ENCODE results near the gene TST.

TST gene

DNA sequence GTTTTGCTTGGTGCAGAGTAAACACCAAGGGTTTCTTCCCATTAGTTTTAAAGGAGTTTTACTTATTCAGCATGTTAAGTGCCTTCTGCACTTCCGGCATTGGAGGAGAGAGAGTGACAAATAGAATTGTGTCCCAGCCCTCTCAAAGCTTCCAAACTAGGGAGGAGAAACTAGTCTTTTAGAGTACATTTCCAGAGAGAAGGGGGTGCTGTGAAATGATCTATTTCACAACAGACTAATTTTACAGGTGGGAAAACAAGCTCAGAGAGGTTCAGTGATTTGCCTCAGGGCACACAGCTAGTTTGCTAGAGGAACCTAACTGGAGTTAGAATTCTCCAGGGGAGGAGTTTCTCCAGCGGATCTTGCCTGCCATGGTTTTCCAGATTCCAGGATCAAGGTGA, 12.9 kb upstream of the TST start:
- no peak for DNase-seq (ENCODE audit: low read depth)

DNA sequence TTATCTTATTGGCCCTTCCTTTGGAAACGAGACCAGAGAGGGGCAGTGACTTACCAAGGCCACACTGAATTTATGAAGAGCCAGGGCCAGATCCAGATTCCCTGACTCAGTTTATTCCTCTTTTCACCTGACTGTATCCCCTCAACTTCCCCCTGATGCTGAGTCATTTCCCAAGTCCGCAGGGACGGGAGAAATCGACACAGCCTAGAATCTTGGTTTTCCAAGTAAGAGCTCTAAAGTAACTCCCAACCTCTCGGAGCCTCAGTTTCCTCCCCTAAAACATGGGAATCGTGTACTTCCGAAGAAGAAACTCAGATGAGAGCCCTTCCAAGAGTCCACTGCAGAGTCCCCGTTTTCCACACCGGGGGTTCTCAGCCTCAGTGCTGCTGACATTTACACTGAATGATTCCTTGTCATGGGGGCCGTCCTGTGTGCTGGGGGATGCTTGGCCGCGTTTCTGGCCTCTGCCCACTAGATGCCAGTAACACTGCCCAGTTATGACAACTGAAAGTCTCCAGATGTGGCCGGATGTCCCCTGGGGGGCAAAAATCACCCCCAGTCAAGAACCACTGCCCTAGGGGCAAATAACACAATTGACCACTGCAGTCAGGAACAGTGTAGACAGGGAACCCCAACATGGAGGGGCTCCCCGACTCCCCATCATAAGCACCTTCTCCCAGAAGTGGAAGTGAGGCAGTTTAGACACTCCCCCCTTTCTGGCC, 11.5 kb upstream of the TST start:
- DNase-seq (ENCODE audit: low read depth), result no peak

DNA sequence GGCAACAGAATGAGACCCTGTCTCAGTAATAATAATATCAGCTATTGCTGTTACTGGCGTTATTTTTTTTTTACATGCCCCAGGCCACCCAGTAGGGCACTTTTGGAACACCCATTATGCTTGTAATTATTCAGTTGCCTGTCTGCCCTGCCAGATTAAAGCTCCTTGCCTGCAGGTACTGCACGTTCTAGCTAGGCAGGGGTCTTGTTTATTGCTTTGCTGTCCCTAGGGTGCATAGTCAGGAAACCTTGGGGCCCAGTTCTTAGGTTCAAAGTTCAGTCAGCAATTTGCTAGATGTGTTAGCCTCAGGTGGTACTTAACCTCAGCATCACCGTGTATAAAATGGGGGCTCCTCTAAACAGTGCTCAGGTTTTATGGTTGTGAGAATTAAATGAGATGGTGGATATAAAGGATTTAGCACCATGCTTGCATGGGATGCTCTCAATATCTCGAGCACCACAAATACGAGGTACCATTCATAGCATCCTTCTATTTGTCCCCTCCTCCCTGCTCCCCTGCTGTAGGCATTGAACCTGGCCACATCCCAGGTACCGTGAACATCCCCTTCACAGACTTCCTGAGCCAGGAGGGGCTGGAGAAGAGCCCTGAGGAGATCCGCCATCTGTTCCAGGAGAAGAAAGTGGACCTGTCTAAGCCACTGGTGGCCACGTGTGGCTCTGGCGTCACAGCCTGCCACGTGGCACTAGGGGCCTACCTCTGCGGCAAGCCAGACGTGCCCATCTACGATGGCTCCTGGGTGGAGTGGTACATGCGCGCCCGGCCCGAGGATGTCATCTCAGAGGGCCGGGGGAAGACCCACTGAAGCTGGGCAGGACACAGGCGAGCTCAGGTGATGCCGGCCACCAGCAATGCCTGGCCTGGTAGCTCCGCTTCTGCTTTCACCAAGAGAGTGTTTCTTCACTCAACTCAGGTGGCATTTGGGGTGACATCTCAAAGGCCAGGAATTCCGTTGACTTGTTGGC, 9.7 kb upstream of the TST start:
- DNase-seq (ENCODE audit: low read depth), result no peak

DNA sequence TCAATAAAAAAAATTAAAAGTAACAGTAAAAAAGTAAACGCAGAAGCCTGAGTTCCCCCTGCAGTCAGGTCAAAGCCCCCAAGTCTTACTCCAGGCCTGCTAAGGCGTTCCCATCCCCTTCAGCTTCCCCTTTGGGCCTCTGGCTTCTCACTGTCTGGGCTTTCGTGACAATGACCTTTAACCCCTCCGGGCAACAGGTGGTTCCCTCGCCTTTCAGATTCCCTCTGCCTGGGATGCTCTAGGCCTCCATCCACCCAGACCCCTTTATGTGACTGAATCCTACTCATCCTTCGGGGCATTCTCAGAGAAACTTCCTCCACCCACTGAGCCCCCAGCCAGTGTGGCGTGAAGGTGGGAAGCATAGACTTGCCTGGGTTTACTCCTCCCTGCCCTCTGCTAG, 8.3 kb upstream of the TST start:
- no peak for DNase-seq (ENCODE audit: low read depth)

DNA sequence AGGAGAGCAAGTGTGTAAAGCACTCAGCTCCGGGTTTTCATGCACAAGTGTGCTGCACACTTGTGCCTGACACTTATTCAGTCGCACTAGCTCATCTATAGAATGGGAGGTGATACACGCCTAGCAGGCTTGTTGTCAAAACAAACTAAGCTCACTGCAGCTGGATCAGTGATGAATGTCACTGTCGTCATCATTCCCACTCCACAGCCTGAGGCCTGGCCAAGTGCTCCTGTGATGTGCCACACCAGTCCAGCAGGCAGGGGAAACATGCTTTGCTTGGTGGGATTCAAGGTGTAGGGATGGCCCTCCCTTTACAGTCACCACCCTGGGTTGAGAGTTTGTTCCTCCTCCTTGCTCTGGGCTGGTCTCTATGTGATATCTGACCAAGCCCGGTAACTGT, 7.1 kb upstream of the TST start:
- DNase-seq (ENCODE audit: low read depth), result no peak

DNA sequence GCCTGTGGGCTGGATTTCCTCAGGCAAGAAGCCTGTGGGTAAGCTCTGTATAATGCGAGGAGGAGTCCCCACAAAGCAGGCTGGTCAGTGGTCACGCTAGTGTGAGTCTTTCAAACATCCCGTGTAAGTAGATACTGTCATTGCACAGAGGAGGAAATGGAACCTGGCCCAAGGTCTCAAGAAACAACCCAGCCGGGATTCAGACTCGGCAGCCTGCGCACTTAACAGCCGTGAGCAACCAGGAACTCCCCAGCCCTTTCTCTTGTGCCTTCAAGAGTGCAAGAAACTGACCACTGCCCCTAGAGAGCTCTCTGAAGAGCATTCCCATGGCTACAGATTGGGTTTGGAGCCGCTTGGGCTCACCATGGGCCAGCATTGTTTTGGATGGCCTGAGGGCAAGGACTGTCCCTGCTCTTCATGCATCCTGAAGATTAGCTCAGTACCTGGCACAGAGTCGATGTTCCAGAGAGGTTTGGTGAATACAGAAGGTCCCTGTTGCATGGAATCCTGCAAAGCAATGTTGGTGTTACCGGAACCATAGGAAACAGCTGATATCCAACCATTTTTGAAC, 6.3 kb upstream of the TST start:
- no peak for DNase-seq (ENCODE audit: low read depth)

DNA sequence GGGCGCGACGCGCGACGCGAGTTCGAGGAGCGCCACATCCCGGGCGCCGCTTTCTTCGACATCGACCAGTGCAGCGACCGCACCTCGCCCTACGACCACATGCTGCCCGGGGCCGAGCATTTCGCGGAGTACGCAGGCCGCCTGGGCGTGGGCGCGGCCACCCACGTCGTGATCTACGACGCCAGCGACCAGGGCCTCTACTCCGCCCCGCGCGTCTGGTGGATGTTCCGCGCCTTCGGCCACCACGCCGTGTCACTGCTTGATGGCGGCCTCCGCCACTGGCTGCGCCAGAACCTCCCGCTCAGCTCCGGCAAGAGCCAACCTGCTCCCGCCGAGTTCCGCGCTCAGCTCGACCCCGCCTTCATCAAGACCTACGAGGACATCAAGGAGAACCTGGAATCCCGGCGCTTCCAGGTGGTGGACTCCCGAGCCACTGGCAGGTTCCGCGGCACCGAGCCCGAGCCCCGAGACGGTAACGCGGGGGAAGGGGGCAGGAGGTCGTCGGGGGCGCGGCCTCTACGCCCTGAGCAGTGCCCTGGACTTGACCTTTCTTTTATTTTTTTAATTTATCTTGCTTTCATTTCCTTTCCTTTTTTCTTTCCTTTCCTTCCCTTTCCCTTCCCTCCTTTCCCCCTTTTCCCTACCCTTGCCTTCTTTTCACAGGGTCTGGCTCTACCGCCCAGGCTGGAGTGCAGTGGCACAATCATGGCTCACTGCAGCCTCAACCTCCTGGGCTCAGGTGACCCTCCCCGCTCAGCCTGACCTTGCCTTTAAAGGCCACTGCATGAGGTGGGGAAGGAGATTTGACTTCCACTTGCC, 5.3 kb upstream of the TST start:
- DNase-seq (ENCODE audit: low read depth), result no peak

DNA sequence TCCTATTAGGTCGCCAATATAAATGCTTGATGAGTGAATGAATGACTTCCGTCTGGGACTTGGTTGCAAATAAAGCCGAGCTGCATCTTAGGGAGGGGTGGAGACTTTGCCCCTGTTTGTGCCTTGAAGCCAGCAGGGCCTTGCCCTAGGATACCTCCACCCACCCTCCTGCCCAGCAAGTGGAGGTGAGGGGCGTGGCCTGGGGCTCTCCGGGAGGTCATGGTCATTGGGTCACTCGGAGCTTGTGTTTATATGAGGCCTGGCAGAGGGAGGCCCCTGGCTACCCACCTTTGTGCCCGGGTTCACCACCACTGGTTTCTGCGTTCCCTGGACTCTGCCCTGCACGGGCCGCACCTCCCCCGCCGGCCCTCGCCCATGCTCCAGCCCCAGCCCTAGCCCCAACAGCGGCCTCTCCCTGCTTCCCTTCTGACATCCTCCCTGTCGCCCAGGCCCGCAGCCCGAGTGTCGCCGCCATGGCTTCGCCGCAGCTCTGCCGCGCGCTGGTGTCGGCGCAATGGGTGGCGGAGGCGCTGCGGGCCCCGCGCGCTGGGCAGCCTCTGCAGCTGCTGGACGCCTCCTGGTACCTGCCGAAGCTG, 4.6 kb upstream of the TST start:
- DNase-seq (ENCODE audit: low read depth), result no peak

DNA sequence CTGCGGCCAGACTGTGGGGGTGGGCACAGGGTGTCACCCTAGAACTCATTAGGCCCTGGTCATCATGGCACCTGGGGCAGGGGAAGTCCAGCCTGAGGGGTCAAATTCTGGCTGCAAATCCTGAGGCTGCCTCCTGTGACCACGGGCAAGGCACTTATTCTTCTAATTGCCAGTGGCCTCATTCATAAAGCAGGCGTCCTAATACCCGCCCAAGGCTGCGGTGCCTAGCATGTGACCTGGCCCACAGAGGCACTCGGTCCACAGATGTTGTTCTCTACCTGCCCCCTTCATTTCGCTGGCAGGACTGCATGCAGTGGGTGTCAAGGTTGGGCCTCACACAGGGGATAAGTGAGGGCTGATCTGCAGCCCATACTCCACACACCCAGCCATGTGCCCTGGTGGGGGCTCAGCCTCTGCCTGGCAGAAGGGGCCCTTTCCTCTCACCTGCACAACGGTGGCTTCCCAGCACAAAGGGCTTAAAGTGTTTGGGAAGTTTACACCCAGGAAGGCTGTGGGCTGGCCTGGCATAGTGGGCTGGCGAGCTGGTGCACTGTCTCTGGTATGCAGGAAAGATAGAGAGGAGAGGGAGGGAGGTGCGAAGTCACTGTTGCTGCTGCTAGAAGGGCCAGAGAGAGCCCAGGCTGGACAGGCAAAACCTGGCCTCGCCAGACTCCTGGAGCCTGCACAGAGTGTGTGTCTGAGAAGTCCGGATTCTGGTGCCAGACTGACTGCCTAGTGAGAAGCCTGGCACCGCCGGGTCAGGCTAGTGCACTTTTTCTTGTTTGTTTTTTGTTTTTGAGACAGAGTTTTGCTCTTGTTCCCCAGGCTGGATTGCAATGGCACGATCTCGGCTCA, 3.5 kb upstream of the TST start:
- DNase-seq (ENCODE audit: low read depth), result no peak

DNA sequence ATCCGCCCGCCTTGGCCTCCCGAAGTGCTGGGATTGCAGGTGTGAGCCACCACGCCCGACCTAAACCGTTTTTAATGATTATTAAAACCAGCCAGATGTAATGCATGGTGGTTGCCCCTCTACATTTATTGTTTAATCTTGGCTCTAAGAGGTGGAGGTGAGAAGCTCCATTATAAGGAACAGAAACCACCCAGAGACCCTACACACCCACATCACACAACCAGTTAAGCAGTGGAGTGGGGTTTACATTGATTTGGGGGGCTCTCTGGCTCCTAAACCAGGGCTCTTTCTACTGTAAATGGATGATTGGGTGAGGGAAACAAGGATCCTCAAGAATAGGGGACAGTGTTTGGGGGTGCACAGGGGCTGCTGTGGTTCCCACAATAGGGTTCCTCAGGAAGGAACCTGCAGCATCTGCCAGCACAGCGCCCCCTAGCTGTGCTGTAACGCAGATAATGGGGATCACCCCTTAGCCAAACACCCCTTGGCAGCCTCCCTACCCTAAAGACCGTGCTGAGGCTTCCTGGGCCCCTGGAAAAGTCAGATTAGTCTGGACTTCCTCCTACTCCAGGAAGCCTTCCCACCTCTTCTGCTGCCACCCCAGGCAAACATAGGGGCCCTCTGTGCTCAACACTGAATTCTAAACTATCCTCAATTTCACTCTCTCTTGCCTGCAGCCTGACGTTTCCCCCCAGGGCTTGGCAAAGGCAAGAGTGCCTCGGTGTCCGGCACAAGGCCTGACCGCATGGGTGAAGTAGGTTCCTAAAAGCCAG, 2.6 kb upstream of the TST start:
- DNase-seq (ENCODE audit: low read depth), result peak; percentile 26

DNA sequence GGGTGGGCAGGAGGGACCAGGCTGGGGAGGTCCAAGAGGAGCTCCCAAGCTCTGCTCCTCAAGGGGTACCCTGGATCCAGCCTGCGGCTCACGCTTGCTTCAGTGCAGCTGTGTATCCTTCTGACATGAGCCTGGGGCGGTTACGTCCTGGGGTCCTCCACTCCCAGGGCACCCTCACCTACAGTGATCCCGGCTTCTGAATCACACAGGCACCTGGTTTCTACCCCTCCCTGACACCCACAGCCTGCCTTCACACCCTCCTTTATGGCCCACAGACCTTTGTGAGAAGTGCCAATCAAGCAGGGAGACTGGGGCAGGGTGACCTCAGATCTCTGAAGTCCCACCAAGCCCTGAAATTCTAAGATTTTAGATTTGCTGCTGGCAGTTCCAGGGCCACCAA, 1.8 kb upstream of the TST start:
- no peak for DNase-seq (ENCODE audit: low read depth)

DNA sequence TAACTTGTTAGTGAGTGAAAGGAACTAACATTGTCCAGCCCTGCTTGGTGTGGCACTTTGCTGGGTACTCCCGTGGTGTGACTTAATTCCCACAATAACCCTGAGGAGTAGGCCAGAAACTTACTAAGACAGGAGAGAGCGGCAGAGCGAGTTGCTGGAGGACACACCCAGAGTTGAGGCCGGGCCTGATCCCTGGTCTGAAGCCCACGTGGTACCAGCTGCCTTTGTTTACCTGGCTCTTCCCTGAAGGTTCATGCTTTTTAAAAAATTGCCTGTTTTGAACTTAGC, 889 bp upstream of the TST start:
- DNase-seq (ENCODE audit: low read depth), result no peak

DNA sequence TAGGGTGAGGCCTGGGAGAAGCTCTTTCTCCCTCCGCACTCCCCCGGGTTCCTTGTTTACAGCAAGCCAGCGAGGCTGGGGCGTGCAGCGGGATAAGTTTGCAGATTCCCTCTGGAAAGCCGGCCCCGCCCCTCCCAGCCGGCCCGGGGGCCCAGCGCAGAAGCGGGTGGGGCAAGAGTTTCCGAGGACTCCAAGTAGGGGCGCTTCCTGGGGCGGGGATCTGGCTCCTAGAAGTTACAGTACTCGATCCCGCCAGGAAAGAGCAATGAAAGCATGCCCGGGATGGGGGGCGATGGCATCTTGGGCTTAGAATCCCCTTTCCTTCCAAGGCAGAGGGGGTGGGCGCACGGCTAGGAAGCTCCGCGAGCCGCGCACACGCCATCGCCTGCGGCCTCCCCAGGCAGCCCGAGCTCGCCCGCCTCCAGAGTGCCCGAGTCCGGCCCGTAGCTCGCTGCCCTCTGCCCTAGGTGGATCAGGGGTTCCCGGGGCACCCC, 385 bp downstream of the TST start:
- DNase-seq (ENCODE audit: low read depth), result no peak

DNA sequence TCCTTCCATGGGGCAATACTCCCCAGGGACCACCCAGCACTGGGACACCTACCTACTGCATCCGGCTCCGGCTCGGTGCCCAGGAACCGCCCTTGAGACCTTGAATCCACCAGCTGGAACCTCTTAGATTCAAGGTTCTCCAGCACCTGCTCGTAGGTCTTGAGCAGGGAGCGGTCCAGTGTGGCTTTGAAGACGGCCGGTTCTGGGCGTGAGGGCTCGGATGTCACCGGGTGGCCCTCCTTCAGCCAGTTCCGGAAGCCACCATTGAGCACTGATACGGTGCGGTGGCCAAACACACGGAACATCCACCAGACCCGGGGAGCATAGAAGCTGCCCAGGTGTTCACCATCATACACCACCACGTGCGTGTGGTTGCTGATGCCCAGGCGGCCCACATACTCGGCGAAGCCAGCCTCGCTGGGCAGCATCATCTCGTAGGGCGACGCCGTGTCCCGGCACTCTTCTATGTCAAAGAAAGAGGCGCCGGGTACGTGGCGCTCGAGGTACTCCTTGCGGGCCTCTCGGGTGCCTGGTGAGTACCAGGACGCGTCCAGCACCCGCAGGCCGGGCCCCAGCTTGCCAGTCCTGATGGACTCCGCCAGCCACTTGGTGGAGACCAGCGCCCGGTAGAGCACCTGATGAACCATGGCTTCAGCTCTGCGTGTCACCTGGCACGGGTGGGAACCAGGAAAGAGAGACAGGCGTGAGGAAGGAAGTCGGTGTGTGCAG, 997 bp downstream of the TST start:
- no peak for DNase-seq (ENCODE audit: low read depth)

DNA sequence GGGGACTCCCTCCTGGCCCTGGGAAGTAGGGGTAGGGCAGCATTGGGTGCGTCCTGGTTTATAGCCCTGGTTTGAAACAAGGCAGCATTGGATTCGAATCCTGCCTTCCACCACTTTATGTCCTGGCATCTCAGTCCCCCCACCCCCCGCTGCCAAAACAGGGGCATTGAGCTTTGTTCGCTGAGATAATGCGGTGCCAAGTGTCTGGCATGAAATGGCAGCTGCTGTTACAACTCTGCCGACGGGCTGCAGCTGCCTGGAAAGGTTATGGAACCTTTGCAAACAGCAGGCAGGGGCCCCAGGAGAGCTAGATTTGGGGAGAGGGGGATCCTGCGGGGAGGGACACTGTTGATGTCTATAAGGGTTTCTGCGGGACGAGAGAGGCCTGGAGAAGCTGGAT, 1.9 kb downstream of the TST start:
- no peak for DNase-seq (ENCODE audit: low read depth)

DNA sequence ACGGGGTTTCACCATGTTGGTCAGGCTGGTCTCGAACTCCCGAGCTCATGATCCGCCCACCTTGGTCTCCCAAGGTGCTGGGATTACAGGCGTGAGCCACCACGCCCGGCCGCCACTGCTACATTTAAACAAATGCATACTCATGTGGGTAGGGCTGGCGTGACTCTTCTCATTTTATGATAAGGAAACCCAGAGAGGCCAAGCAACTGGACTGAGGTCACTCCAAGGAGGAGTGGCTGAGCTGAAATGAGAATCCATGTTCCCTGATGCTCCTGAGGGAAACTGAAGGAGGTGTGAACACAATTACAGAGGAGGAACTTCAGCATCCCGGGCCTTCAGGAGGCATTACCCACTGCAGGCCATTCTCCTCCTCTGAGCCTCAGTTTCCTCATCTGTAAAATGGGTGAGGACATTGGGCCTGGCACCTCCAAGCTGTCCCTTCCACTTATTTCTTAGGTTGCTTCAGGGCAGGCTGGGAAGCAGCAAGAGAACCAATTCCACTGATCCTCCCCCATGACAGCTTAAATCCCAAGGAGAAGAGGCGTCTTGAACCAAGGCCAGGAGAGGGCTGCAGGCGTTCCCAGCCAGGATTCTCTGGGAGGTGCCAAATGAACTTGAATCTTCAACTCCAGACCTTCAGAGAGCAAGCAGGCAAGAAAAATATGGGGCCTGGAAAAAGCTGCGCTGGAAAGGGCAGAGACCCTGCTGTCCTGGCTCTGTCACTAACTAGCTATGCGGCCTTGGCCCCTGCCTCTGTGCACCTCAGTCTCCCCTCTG, 2.9 kb downstream of the TST start:
- DNase-seq (ENCODE audit: low read depth), result no peak

DNA sequence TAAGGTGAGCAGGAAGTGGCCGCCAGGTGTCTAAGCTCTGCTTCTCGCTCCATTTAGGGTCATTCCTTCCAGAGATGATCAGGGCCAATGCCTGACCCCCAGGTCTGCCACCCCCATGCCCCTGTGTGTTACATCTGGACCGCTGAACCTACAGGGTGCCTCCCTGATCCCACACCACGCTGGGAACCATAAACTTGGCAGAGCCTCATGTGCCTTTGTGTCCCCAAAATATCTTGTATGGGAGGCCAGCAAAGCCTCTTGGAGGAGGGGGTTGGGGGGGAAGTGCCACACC, 3.7 kb downstream of the TST start:
- DNase-seq (ENCODE audit: low read depth), result no peak

DNA sequence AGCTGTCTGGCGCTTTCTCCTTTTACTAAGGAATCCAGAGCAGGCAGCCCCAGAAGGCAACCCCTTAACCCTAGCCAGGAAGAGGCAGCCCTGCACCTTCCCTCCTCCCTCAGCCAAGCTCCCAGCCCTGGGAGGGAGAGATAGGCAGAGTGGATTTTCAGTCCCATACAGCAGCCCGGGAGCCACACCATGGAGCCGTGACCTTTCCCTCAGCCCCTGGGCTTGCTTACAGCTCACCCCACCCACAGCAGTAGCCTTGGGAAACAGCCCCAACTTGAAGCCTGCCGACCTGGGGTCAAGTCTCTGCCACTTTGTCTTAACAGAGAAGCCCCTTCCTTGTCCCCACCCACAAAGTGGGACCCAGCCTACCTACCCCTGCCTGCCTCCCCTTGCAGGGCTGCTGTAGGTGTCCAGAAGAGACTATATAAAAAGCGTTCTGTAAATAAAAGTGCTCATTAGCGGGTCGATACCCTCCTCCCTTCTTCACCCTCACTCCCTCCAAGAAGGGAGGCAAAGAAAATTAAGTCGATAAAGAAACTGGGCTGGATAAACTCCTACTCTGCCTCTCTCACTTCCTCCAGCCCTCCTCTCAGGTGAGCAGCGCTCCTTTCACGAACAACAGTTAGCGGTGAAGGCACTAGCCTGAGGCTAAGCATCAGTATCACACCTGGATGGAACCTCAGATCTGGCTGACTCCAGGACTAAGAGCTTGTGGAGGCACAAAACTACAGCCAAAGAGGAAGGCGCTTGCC, 4.2 kb downstream of the TST start:
- no peak for DNase-seq (ENCODE audit: low read depth)

All from stimulated activated CD8-positive, alpha-beta memory T cell treated with anti-CD3 and anti-CD28 coated beads, Interleukin-4, amount 100 ng/mL, for 24 hours (primary cell).